T-helper 17 cell (primary cell): Measurements from ENCODE around the gene TNPO1. TPM values are rescaled to one million over a fixed set of nuclear protein-coding genes. Genes with fewer than 3 reads are reported as not detected.
"Not testable (repeated sequence)": the region's sequence is repeated elsewhere in the genome, so short reads cannot be mapped to it uniquely, and the experiment has no call there.

ENCODE experiments used
- ATAC-seq: fragments of 150-1000 bp; cut with Tn5 transposase; 2 replicates; pipeline ENCODE4 v1.10.0; 2021; ENCODE audit warnings: mild to moderate bottlenecking, moderate library complexity
- DNase-seq, 3 donors: peaks; one replicate each; pipeline versions ENCODE4 v3.0.0 to v3.0.0-alpha.2; 2020 to 2021
- H3K9me3 ChIP-seq: one replicate; pipeline ENCODE4 v1.7.0; 2013; ENCODE audit warnings: low read length, mild to moderate bottlenecking; ENCODE audit not compliant: control insufficient read depth, poor library complexity, severe bottlenecking
- H3K27ac Mint-ChIP-seq: one replicate; pipeline ENCODE4 v1.8.0; 2022; ENCODE audit warnings: mild to moderate bottlenecking, moderate library complexity, mixed read lengths
- H3K27me3 Mint-ChIP-seq: one replicate; pipeline ENCODE4 v1.8.0; 2022; ENCODE audit warnings: mixed read lengths
- H3K36me3 Mint-ChIP-seq: one replicate; pipeline ENCODE4 v1.8.0; 2022; ENCODE audit warnings: low read depth, mixed read lengths
- H3K4me1 Mint-ChIP-seq: one replicate; pipeline ENCODE4 v1.8.0; 2022; ENCODE audit warnings: mild to moderate bottlenecking, mixed read lengths
- H3K4me3 Mint-ChIP-seq: one replicate; pipeline ENCODE4 v1.8.0; 2022; ENCODE audit warnings: mild to moderate bottlenecking, moderate library complexity, mixed read lengths
- total RNA-seq, 4 donors: library from RNA in 2 of 4; stranded (reverse) in 2 of 4; gene quantifications; one replicate each; pipeline ENCODE4 v1.2.3 and lab custom pipeline; 2022 to 2026

TNPO1 gene
- total RNA-seq, 2 donors from 2014 or later, result 66.3 to 73.2 TPM

- DNase-seq, result no peak
These were observed 68.4 kb downstream of the TNPO1 start for GRCh38 chr5:72884892-72885291.

GRCh38 chr5:72885824-72886223 lies 69.4 kb downstream of the TNPO1 start:
- no peak overlapping the region for H3K27ac Mint-ChIP-seq
- no peak for ATAC-seq
- H3K9me3 ChIP-seq, result no peaks in the 10 kb centered on the region
- H3K36me3 Mint-ChIP-seq, result peaks cover 14% of the 10 kb centered on the region
- no peak for DNase-seq
- no peaks in the 10 kb centered on the region for H3K27me3 Mint-ChIP-seq
- peaks cover 10% of the 10 kb centered on the region for H3K4me1 Mint-ChIP-seq
- H3K4me3 Mint-ChIP-seq, result no peak overlapping the region

More at GRCh38 chr5:72884892-72885291, 68.4 kb downstream of the TNPO1 start:
- no peaks in the 10 kb centered on the region for H3K9me3 ChIP-seq
- peaks cover 12% of the 10 kb centered on the region for H3K36me3 Mint-ChIP-seq
- no peak for ATAC-seq
- peaks cover 10% of the 10 kb centered on the region for H3K4me1 Mint-ChIP-seq
- H3K27ac Mint-ChIP-seq, result no peak overlapping the region
- no peaks in the 10 kb centered on the region for H3K27me3 Mint-ChIP-seq
- no peak overlapping the region for H3K4me3 Mint-ChIP-seq

- Mint-ChIP-seq H3K27ac (no peak overlapping the region), H3K4me1 (peaks cover 2% of the 10 kb centered on the region), H3K36me3 (peaks cover 4% of the 10 kb centered on the region), H3K27me3 (no peaks in the 10 kb centered on the region), H3K4me3 (no peak overlapping the region)
- ATAC-seq (no peak), DNase-seq (no peak)
- H3K9me3 ChIP-seq, result no peaks in the 10 kb centered on the region
These were observed 72.1 kb downstream of the TNPO1 start for GRCh38 chr5:72888595-72888994.

GRCh38 chr5:72889324-72889723 lies 72.9 kb downstream of the TNPO1 start:
- DNase-seq (no peak), ATAC-seq (no peak)
- no peaks in the 10 kb centered on the region for H3K9me3 ChIP-seq
- Mint-ChIP-seq H3K27me3 (no peaks in the 10 kb centered on the region), H3K36me3 (peaks cover 4% of the 10 kb centered on the region), H3K4me3 (no peak overlapping the region), H3K4me1 (peaks cover 2% of the 10 kb centered on the region), H3K27ac (peak overlapping the region; percentile 8)

GRCh38 chr5:72892846-72893245 lies 76.4 kb downstream of the TNPO1 start:
- Mint-ChIP-seq H3K4me1 (peaks cover 2% of the 10 kb centered on the region), H3K27ac (no peak overlapping the region), H3K4me3 (no peak overlapping the region), H3K27me3 (no peaks in the 10 kb centered on the region), H3K36me3 (peaks cover 2% of the 10 kb centered on the region)
- no peak for DNase-seq
- no peaks in the 10 kb centered on the region for H3K9me3 ChIP-seq
- no peak for ATAC-seq

GRCh38 chr5:72895758-72896157 lies 79.3 kb downstream of the TNPO1 start:
- H3K9me3 ChIP-seq, result no peaks in the 10 kb centered on the region
- DNase-seq, result no peak
- no peak for ATAC-seq
- Mint-ChIP-seq H3K4me1 (no peaks in the 10 kb centered on the region), H3K27me3 (no peaks in the 10 kb centered on the region), H3K4me3 (no peak overlapping the region), H3K27ac (no peak overlapping the region), H3K36me3 (no peaks in the 10 kb centered on the region)

GRCh38 chr5:72906806-72907205 lies 90.3 kb downstream of the TNPO1 start:
- DNase-seq, result no peak
- Mint-ChIP-seq H3K27ac (no peak overlapping the region), H3K4me3 (no peak overlapping the region), H3K27me3 (no peaks in the 10 kb centered on the region), H3K4me1 (no peaks in the 10 kb centered on the region), H3K36me3 (peaks cover 6% of the 10 kb centered on the region)
- no peaks in the 10 kb centered on the region for H3K9me3 ChIP-seq
- no peak for ATAC-seq

GRCh38 chr5:72908664-72909063 lies 92.2 kb downstream of the TNPO1 start:
- Mint-ChIP-seq H3K4me1 (no peaks in the 10 kb centered on the region), H3K27ac (no peak overlapping the region), H3K27me3 (no peaks in the 10 kb centered on the region), H3K36me3 (peaks cover 6% of the 10 kb centered on the region), H3K4me3 (no peak overlapping the region)
- ATAC-seq (no peak), DNase-seq (no peak)
- no peaks in the 10 kb centered on the region for H3K9me3 ChIP-seq

- no peak overlapping the region for H3K4me3 Mint-ChIP-seq
- ATAC-seq, result no peak
- no peaks in the 10 kb centered on the region for H3K36me3 Mint-ChIP-seq
- no peaks in the 10 kb centered on the region for H3K27me3 Mint-ChIP-seq
- no peaks in the 10 kb centered on the region for H3K9me3 ChIP-seq
- DNase-seq, result no peak
- H3K4me1 Mint-ChIP-seq, result no peaks in the 10 kb centered on the region
- no peak overlapping the region for H3K27ac Mint-ChIP-seq
These were observed 100.9 kb downstream of the TNPO1 start for GRCh38 chr5:72917371-72917776.

- Mint-ChIP-seq H3K36me3 (no peaks in the 10 kb centered on the region), H3K4me3 (no peak overlapping the region), H3K27me3 (no peaks in the 10 kb centered on the region), H3K4me1 (no peaks in the 10 kb centered on the region), H3K27ac (no peak overlapping the region)
- no peak for ATAC-seq
- no peak for DNase-seq
- H3K9me3 ChIP-seq, result no peaks in the 10 kb centered on the region
These were observed 104.4 kb downstream of the TNPO1 start for GRCh38 chr5:72920690-72921502.

GRCh38 chr5:72921886-72922285 lies 105.4 kb downstream of the TNPO1 start:
- Mint-ChIP-seq H3K27me3 (no peaks in the 10 kb centered on the region), H3K4me1 (no peaks in the 10 kb centered on the region), H3K27ac (no peak overlapping the region), H3K36me3 (no peaks in the 10 kb centered on the region), H3K4me3 (no peak overlapping the region)
- DNase-seq (no peak), ATAC-seq (no peak)
- no peaks in the 10 kb centered on the region for H3K9me3 ChIP-seq

GRCh38 chr5:72922422-72922821 lies 106.0 kb downstream of the TNPO1 start:
- Mint-ChIP-seq H3K27me3 (no peaks in the 10 kb centered on the region), H3K36me3 (no peaks in the 10 kb centered on the region), H3K27ac (no peak overlapping the region), H3K4me1 (no peaks in the 10 kb centered on the region), H3K4me3 (no peak overlapping the region)
- H3K9me3 ChIP-seq, result no peaks in the 10 kb centered on the region
- DNase-seq (no peak), ATAC-seq (no peak)

- H3K9me3 ChIP-seq, result no peaks in the 10 kb centered on the region
- Mint-ChIP-seq H3K4me3 (no peak overlapping the region), H3K36me3 (no peaks in the 10 kb centered on the region), H3K27me3 (peaks cover 22% of the 10 kb centered on the region), H3K27ac (no peak overlapping the region), H3K4me1 (no peaks in the 10 kb centered on the region)
- ATAC-seq, result no peak
- no peak for DNase-seq
These were observed 109.0 kb downstream of the TNPO1 start for GRCh38 chr5:72925336-72926010.

- peaks cover 59% of the 10 kb centered on the region for H3K27me3 Mint-ChIP-seq
- not testable (repeated sequence) for H3K36me3 Mint-ChIP-seq, H3K9me3 ChIP-seq, DNase-seq, H3K4me1 Mint-ChIP-seq, ATAC-seq, H3K27ac Mint-ChIP-seq, H3K4me3 Mint-ChIP-seq
These were observed 116.2 kb downstream of the TNPO1 start for GRCh38 chr5:72932686-72933085.
